Measurements from ENCODE around the gene HSPA1L.
"Not testable (repeated sequence)": the region's sequence is repeated elsewhere in the genome, so short reads cannot be mapped to it uniquely, and the experiment has no call there.

GRCh38 chr6:31857774-31858173 is 42.7 kb upstream of the HSPA1L start:
- not testable (repeated sequence) for TF ChIP-seq CTCF (conservative IDR thresholded peaks at IDR 0.05; ENCODE audit: low read depth in 2 of 2); REST (IDR thresholded peaks at IDR 0.05; ENCODE audit: unreplicated experiment); POLR2AphosphoS5 (IDR thresholded peaks at IDR 0.05; ENCODE audit: low read depth); ETS1 (IDR thresholded peaks at IDR 0.05); ZNF331 (CRISPR knock-in tag; IDR thresholded peaks at IDR 0.05; ENCODE audit: low read depth)

All from GM23338 (cell line).